NCI-H345 treated with DMSO at 0.1 percent for 48 hours (cell line): ENCODE results near the gene ACTR8.
"Not testable (repeated sequence)": the region's sequence is repeated elsewhere in the genome, so short reads cannot be mapped to it uniquely, and the experiment has no call there.

Experiments
- DNase-seq: peaks from one replicate; lab custom pipeline; 2025; ENCODE audit not compliant: unreplicated experiment; lab: John Stamatoyannopoulos, UW

ACTR8 gene

GRCh38 chr3:53881691-53882593, at the start of gene ACTR8:
Gene ACTR8, minus strand, starts transcription at chr3:53882152. Its CDS starts 51 bp downstream, at chr3:53882101.
- peak; percentile 46 for DNase-seq

GRCh38 chr3:53927208-53927872, 45.4 kb upstream of the ACTR8 start:
- not testable (repeated sequence) for DNase-seq

GRCh38 chr3:53921296-53921695, 39.3 kb upstream of the ACTR8 start:
- DNase-seq, result no peak

- DNase-seq, result no peak
Measured at GRCh38 chr3:53919741-53920140, 37.8 kb upstream of the ACTR8 start.

GRCh38 chr3:53913401-53913800, 31.4 kb upstream of the ACTR8 start:
- no peak for DNase-seq

- no peak for DNase-seq
Measured at GRCh38 chr3:53902711-53903110, 20.8 kb upstream of the ACTR8 start.

- no peak for DNase-seq
Measured at GRCh38 chr3:53902067-53902466, 20.1 kb upstream of the ACTR8 start.

- no peak for DNase-seq
Measured at GRCh38 chr3:53900666-53901331, 18.8 kb upstream of the ACTR8 start.

GRCh38 chr3:53899750-53900149, 17.8 kb upstream of the ACTR8 start:
- DNase-seq, result no peak

- DNase-seq, result no peak
Measured at GRCh38 chr3:53892286-53892637, 10.3 kb upstream of the ACTR8 start.

- peak; percentile 94 for DNase-seq
Measured at GRCh38 chr3:53891497-53892285, 9.7 kb upstream of the ACTR8 start, which contains the start of gene SELENOK. Gene SELENOK, minus strand, starts transcription at chr3:53891859.

GRCh38 chr3:53890726-53891475, 8.9 kb upstream of the ACTR8 start:
- DNase-seq, result no peak

- DNase-seq, result no peak
Measured at GRCh38 chr3:53888232-53888631, 6.3 kb upstream of the ACTR8 start.

- DNase-seq, result no peak
Measured at GRCh38 chr3:53887446-53887845, 5.5 kb upstream of the ACTR8 start.

- no peak for DNase-seq
Measured at GRCh38 chr3:53885239-53885638, 3.3 kb upstream of the ACTR8 start.

GRCh38 chr3:53884623-53885022, 2.7 kb upstream of the ACTR8 start:
- no peak for DNase-seq

- no peak for DNase-seq
Measured at GRCh38 chr3:53883008-53883407, 1.1 kb upstream of the ACTR8 start.

GRCh38 chr3:53880396-53881345, 1.3 kb downstream of the ACTR8 start:
- no peak for DNase-seq
